H1 (cell line): ENCODE data around the gene NPAS4. TPM values are rescaled to one million over a fixed set of nuclear protein-coding genes. Genes with fewer than 3 reads are reported as not detected.

ENCODE experiments used
- CHD2 ChIP-seq: IDR thresholded peaks from 2 replicates; pipeline ENCODE4 v1.6.1; 2012; ENCODE audit warnings: low read length, improper control_type of control experiment
- CREB1 ChIP-seq: IDR thresholded peaks from 2 replicates; pipeline ENCODE4 v1.6.1; 2012; ENCODE audit warnings: inconsistent platforms
- JUND ChIP-seq: IDR thresholded peaks from 2 replicates; pipeline ENCODE4 v1.6.1; 2011; ENCODE audit warnings: mild to moderate bottlenecking, improper control_type of control experiment, low read length
- NRF1 ChIP-seq: IDR thresholded peaks from 2 replicates; pipeline ENCODE4 v1.6.1; 2011; ENCODE audit warnings: mild to moderate bottlenecking, low read depth, low read length, improper control_type of control experiment
- POLR2AphosphoS5 ChIP-seq: IDR thresholded peaks from 2 replicates; pipeline ENCODE4 v1.6.1; 2011; ENCODE audit warnings: low read depth, low read length
- RBBP5 ChIP-seq: IDR thresholded peaks from 2 replicates; pipeline ENCODE4 v1.7.1; 2012; ENCODE audit warnings: low read depth, mild to moderate bottlenecking, inconsistent platforms, low read length, moderate library complexity, borderline replicate concordance
- SP2 ChIP-seq: IDR thresholded peaks from 2 replicates; pipeline ENCODE4 v1.6.1; 2012; ENCODE audit warnings: mild to moderate bottlenecking, low read length, inconsistent platforms
- polyA plus RNA-seq, 7 experiments: library from polyadenylated mRNA; depleted of rRNA in 3 of 7; stranded (reverse) in 5 of 7; unstranded in 2 of 7; fragments of >200 nt in 5 of 7; fragments of 200-250 nt in 2 of 7; gene quantifications; 1 replicate in 5 of 7; 2 replicates in 1 of 7; 4 replicates in 1 of 7; pipeline versions ENCODE4 v1.2.1 to v1.2.3, GENCODE V29; 2011 to 2013; ENCODE audit warnings: missing spikeins in 2 of 7, mixed read lengths in 2 of 7
- total RNA-seq: library from RNA; stranded (reverse); fragmentation: NEBNext Ultra II Directional; extraction: Animal tissue kit (Norgen Biotek cat#: 25700); gene quantifications from 2 replicates; pipeline ENCODE4 v1.2.1, GENCODE V29; 2021
- TF ChIP-seq, protein P1 (sequence below): IDR thresholded peaks from 2 replicates; pipeline ENCODE4 v1.6.1; 2011; ENCODE audit warnings: low read depth, mild to moderate bottlenecking, low read length; ENCODE audit not compliant: insufficient read depth

The NPAS4 gene
- total and polyA plus RNA-seq, 2 of the 8 experiments (the other 6 are each of a cell fraction or from before 2014, with no cell fraction given) = 0.73 to 0.99 TPM

DNA sequence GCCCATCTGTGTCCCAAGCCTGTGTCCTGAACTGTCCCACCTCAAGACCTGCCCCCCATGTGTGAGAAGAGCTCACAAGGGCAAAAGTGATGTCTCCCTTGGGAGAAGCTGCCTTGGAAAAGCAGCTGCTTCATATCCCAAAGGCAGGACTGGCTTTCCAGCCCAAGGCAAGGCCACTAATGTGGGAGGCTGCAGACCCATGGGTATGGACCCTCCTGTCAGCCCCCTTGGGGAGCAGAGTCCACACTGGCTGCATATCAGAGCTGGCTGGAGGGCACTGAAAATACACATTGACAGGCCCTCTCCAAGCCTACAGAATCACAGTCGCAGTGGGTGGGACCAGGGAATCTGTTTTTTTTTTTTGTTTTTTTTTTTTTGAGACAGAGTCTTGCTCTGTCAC, 48.6 kb downstream of the NPAS4 start (continued):
- TF ChIP-seq, protein P1, sequence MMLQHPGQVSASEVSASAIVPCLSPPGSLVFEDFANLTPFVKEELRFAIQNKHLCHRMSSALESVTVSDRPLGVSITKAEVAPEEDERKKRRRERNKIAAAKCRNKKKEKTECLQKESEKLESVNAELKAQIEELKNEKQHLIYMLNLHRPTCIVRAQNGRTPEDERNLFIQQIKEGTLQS = no peak
- TF ChIP-seq CREB1 (no peak), SP2 (no peak), CHD2 (no peak), RBBP5 (no peak), POLR2AphosphoS5 (no peak), NRF1 (no peak), JUND (no peak)
